Ammon's horn (tissue), 1 donor: ENCODE data around the gene GRID1.
"Not testable (repeated sequence)": the region's sequence is repeated elsewhere in the genome, so short reads cannot be mapped to it uniquely, and the experiment has no call there.

Experiments used
- DNase-seq: peaks from one replicate; pipeline ENCODE4 v3.0.0-alpha.2; 2016; ENCODE audit warnings: low spot score

Gene GRID1

DNA sequence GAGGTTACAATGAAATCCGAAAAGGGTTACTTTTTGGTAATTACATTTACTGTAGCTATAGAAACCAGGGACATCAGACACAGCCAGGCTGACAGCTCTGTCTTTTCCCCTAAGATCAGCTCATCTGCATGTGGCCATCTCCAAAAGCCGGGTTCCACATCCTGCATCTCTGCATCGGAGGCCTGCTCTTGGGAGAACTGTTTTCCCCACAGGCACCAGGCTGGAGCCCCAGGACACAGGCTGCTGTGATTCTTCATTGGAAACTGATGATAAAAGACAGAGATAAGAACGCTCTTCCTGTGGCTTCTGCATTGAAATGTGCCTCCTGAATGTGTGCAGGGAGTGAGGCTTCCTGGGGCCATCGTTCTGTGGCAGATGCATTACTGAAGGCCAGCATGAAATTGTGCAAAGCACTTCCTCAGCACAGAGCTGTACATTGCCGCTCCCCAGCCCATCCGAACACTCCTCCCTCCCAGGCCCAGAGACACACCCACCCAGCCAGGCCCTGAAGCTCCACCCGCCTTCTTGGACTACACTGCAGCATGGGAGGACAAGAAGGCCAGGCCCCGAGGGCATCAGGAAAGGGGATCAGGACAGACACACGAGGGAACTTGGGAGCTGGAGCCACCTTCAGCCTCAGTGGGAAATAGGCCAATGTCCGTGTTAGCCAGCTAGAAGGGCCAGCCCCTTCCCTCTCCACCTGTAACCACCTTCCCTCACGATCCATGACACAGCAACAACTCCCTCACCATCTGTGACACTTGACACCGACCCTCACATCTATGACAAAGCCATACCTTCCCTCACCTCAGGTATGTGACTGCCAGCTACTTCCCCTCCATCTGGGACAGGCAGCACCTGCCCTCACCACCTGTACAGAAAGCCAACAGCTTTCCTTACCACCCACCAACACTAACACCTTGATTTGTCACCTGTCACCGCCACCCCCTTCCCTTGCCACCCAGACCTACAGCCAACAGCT lies 113.2 kb downstream of the GRID1 start:
- DNase-seq, result no peak

DNA sequence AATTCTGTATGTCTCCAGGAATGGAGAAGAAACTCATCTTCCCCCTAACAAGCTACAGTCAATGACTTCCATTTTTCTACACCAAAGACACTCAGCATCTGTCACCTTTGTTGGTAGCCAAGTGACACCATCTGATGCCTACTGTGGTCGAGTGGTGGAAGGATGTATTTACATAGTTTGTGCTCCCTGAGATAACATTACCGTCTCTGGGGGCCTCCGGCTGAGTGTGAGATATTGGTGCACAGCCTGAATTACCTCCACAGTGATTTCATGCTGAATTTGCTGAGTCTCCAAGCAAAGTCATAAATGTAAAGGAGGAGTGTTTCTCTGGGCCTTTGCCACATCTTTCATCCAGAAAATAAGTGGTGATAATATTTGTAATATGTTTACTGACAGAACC lies 114.0 kb downstream of the GRID1 start:
- no peak for DNase-seq

GRCh38 chr10:86252079-86252478 lies 114.5 kb downstream of the GRID1 start:
- DNase-seq, result no peak

DNA sequence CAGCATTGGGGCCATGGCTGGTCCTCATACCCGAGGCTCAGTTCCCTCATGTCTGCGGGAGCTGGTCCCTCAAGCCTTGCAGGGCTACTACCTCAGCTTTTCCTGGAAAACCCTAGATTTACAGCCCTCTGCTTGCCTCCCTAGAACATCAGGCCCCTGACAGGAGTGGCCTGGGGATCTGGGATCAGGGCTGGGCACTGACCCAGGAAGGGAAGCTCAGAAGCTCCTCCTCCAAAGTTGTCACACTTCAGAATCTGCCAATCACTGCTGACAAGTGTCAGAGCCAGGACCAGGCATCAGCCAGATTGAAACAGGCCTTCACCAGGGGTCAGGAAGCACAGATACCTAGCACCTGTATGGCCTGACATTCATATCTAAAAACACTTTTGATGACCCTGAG lies 115.2 kb downstream of the GRID1 start:
- DNase-seq, result no peak

DNA sequence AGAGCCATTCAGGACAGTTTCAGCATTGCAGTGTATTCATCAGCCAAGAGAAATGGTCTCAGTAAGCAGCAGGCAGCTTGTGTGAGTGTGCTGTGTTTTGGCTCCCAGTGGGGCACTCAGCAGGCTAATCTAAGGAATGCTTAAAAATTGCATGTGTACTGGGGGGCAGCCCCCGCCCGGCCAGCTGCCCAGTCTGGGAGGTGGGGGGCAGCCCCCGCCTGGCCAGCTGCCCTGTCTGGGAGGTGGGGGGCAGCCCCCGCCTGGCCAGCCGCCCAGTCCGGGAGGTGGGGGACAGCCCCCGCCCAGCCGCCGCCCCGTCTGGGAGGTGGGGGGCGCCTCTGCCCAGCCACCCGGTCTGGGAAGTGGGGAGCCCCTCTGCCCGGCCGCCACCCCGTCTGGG lies 116.2 kb downstream of the GRID1 start:
- no peak for DNase-seq

DNA sequence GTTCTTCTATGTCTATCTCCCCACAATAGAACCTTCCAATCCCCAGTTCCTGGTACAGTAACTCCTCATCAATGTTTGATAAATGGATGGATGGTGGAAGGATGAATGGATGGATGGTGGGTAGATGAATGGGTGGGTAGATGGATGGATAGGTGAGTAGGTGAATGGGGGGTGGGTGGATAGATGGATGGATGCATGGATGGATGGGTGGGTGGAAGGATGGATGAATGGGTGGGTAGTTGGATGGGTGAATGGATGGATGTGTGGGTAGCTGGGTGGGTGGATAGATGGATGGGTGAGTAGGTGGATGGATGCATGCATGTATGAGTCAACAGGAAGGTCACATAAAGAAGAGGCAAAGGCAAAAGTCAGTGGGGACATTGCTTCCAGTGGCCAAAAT lies 116.8 kb downstream of the GRID1 start:
- DNase-seq, result no peak

- DNase-seq, result no peak
Observed at GRCh38 chr10:86248062-86248461, 118.5 kb downstream of the GRID1 start.

DNA sequence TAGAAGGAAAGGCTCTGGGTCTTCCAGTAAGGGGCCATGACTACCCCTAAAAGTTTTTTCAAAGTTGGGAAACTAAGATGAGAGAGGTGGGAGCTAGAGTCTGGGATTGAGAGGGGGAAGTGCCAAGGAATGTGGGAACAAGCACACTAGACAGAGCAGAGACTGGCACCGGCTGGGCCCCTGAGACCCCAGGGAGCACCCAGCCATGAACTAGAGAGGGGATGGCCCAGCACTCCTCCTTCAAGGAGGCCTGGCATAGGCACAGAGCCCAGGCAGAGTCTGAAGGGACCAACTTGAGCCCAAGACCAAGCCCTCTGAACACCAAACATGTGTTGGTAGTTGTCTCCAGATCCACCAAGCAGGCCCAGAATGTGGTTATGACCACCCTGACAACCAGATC lies 119.0 kb downstream of the GRID1 start:
- DNase-seq, result no peak

GRCh38 chr10:86247073-86247472 lies 119.5 kb downstream of the GRID1 start:
- no peak for DNase-seq

DNA sequence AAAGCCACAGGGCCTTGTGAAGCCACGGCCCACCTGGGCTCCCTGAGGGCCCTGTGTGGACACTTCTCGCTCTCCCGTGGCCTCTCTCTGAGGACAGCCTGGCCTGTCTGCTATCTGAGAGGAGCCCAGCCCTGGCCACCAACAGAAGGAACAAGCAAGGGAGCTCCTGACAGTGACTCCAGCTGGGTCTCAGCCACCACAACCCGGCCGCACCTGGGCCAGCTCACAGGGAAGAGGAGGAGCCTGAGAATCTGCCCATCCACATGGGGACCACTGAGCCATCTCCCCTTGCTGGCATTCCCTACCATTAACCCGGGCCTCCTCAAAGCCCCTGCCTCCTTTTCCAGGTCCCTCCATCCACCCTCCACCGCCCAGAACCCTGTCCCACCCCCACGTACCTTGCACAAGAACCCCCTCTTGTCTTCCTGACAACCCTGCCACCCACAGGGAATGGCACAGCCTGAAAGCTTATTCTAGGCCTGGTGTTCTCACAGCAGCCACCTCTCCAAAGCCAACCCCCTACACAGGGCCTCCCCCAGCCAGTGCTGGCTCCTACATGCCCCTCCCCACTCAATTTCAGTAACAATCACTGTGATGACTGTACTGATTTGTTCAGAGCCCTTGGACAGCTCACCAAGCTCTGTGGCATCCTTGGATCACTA lies 120.2 kb downstream of the GRID1 start:
- no peak for DNase-seq

GRCh38 chr10:86245015-86245394 lies 121.6 kb downstream of the GRID1 start:
- DNase-seq, result no peak

- DNase-seq, result no peak
Observed at GRCh38 chr10:86244297-86245014, 122.1 kb downstream of the GRID1 start.

- DNase-seq, result no peak
Observed at GRCh38 chr10:86243651-86244155, 122.9 kb downstream of the GRID1 start.

- DNase-seq, result no peak
Observed at GRCh38 chr10:86242761-86243160, 123.8 kb downstream of the GRID1 start.

- not testable (repeated sequence) for DNase-seq
Observed at GRCh38 chr10:86238089-86238488, 128.5 kb downstream of the GRID1 start.

- DNase-seq, result no peak
Observed at GRCh38 chr10:86234541-86235270, 131.9 kb downstream of the GRID1 start.

GRCh38 chr10:86234107-86234506 lies 132.5 kb downstream of the GRID1 start:
- no peak for DNase-seq

DNA sequence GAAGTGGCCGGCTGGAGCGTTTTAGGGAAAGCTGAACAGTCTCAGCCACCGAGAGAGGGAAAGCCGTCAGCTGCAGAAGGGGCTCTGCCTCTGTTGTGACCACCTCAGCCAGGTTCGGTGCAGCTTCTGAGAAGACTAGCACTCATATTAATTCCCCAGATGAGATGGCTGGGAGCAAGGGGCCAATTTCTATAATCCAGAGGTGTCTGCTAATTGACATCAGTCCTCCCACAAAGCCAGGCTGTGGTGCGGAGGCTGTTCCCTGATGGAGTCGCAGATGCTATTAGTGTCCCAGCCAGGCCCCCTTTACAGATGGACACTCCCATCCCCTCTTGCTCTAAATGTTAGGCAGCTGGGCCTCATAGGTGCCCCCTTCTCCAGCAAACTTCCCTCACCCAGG lies 133.5 kb downstream of the GRID1 start:
- DNase-seq, result no peak

DNA sequence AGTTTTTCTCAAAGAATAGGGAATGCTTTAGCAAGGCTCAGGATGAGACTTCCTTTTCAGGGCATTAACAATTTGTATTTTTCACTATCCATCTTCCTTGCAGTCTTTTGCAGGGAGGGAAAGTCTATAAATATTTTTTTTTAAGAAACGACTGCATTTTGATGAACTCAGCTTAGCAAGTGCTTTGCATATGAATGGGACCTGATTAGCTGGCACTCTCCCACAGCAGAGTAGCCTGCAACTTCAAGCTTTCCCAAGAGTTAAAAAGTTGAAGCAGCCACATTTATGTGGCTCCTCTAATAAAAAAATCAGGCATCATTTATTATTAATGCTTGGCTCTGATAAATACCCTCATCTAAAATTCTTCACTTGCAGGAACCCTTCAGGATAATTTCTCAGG lies 134.0 kb downstream of the GRID1 start:
- DNase-seq, result no peak

GRCh38 chr10:86231796-86232560 lies 134.6 kb downstream of the GRID1 start:
- no peak for DNase-seq

GRCh38 chr10:86230557-86231180 lies 135.9 kb downstream of the GRID1 start:
- DNase-seq, result no peak
